ENCODE data around the gene QPRT. TPM values are rescaled to one million over a fixed set of nuclear protein-coding genes. Genes with fewer than 3 reads are reported as not detected.

Gene QPRT
- total and polyA plus RNA-seq, 2 donors (not counting 1 experiment from before 2014, with no cell fraction given) = 27.7 to 94.0 TPM

DNA sequence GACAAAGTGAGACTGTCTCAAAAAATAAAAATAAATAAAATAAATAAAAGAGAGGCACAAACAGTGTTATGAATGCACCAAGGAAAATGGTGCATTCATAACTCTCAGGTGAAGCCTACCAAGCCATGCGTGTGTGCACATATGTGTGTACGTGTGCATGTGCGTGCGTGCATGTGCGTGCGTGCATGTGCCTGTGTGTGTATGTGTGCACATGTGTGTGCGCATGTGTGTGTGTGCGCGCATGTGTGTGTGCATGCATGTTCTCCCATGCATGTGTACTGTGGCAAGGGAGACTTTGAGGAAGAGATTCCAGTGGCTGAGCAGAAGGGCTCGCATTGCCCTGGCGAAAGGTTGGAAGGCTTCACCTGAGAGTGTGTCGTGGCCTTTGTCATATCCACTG lies 11.2 kb upstream of the QPRT start:
- Histone ChIP-seq H3K4me1 (ENCODE audit: control insufficient read depth, extremely low read depth, insufficient read depth, low read length) (no peaks in the 10 kb centered on the region), H3K27me3 (ENCODE audit: control insufficient read depth, insufficient read depth, low read length) (peaks cover 2% of the 10 kb centered on the region), H3K36me3 (ENCODE audit: control insufficient read depth, insufficient read depth, low read length) (no peaks in the 10 kb centered on the region), H3K79me2 (ENCODE audit: control insufficient read depth, insufficient read depth, low read length) (no peaks in the 10 kb centered on the region), H3K9me3 (ENCODE audit: control insufficient read depth, insufficient read depth, low read depth, low read length) (no peaks in the 10 kb centered on the region), H4K20me1 (ENCODE audit: control insufficient read depth, extremely low read depth, insufficient read depth, low read length) (no peaks in the 10 kb centered on the region), H3K27ac (ENCODE audit: insufficient read depth, low read length) (no peak overlapping the region), H3K4me3 (replicated peaks in 1 of 4; ENCODE audit: control extremely low read depth in 1 of 4, insufficient read depth in 1 of 4, low read depth in 3 of 4, low read length in 4 of 4) (no peak overlapping the region), H2AFZ (ENCODE audit: low read length) (no peak overlapping the region), H3K4me2 (ENCODE audit: extremely low read depth, insufficient read depth, low read length) (no peak overlapping the region), H3K9ac (ENCODE audit: insufficient read depth, low read length) (no peak overlapping the region)
- no peak for DNase-seq (ENCODE audit: low read depth in 2 of 2)
- TF ChIP-seq EZH2 (IDR thresholded peaks at IDR 0.05; ENCODE audit: low read length, missing control alignments) = no peak
- TF ChIP-seq, protein P1, sequence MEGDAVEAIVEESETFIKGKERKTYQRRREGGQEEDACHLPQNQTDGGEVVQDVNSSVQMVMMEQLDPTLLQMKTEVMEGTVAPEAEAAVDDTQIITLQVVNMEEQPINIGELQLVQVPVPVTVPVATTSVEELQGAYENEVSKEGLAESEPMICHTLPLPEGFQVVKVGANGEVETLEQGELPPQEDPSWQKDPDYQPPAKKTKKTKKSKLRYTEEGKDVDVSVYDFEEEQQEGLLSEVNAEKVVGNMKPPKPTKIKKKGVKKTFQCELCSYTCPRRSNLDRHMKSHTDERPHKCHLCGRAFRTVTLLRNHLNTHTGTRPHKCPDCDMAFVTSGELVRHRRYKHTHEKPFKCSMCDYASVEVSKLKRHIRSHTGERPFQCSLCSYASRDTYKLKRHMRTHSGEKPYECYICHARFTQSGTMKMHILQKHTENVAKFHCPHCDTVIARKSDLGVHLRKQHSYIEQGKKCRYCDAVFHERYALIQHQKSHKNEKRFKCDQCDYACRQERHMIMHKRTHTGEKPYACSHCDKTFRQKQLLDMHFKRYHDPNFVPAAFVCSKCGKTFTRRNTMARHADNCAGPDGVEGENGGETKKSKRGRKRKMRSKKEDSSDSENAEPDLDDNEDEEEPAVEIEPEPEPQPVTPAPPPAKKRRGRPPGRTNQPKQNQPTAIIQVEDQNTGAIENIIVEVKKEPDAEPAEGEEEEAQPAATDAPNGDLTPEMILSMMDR (conservative IDR thresholded peaks at IDR 0.05 in 1 of 2, IDR thresholded peaks at IDR 0.05 in 1 of 2; ENCODE audit: low read depth in 1 of 2, low read length in 2 of 2) = no peak

DNA sequence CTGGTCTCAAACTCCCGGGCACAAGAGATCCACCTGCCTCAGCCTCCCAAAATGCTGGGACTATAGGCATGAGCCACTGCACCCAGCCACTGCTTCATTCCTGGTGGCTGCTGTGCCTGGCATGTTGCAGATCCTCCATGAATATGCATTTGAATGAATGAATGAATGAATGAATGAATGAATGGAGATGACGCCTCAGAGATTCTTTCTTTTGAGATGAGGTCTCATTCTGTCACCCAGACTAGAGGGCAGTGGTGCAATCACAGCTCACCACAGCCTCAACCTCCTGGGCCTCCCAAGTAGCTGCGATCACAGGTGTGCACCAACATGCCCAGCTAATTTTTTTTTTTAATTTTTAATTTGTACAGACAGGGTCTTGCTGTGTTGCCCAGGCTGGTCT lies 10.7 kb upstream of the QPRT start:
- no peak for DNase-seq (ENCODE audit: low read depth in 2 of 2)
- Histone ChIP-seq H4K20me1 (ENCODE audit: control insufficient read depth, extremely low read depth, insufficient read depth, low read length) (no peaks in the 10 kb centered on the region), H3K4me2 (ENCODE audit: extremely low read depth, insufficient read depth, low read length) (no peak overlapping the region), H3K36me3 (ENCODE audit: control insufficient read depth, insufficient read depth, low read length) (no peaks in the 10 kb centered on the region), H3K4me3 (replicated peaks in 1 of 4; ENCODE audit: control extremely low read depth in 1 of 4, insufficient read depth in 1 of 4, low read depth in 3 of 4, low read length in 4 of 4) (no peak overlapping the region), H3K79me2 (ENCODE audit: control insufficient read depth, insufficient read depth, low read length) (no peaks in the 10 kb centered on the region), H3K9me3 (ENCODE audit: control insufficient read depth, insufficient read depth, low read depth, low read length) (no peaks in the 10 kb centered on the region), H3K27ac (ENCODE audit: insufficient read depth, low read length) (no peak overlapping the region), H3K27me3 (ENCODE audit: control insufficient read depth, insufficient read depth, low read length) (peaks cover 2% of the 10 kb centered on the region), H3K4me1 (ENCODE audit: control insufficient read depth, extremely low read depth, insufficient read depth, low read length) (no peaks in the 10 kb centered on the region), H2AFZ (ENCODE audit: low read length) (no peak overlapping the region), H3K9ac (ENCODE audit: insufficient read depth, low read length) (no peak overlapping the region)
- no peak for TF ChIP-seq EZH2 (IDR thresholded peaks at IDR 0.05; ENCODE audit: low read length, missing control alignments)
- TF ChIP-seq, protein P1 (conservative IDR thresholded peaks at IDR 0.05 in 1 of 2, IDR thresholded peaks at IDR 0.05 in 1 of 2; ENCODE audit: low read depth in 1 of 2, low read length in 2 of 2) = no peak

DNA sequence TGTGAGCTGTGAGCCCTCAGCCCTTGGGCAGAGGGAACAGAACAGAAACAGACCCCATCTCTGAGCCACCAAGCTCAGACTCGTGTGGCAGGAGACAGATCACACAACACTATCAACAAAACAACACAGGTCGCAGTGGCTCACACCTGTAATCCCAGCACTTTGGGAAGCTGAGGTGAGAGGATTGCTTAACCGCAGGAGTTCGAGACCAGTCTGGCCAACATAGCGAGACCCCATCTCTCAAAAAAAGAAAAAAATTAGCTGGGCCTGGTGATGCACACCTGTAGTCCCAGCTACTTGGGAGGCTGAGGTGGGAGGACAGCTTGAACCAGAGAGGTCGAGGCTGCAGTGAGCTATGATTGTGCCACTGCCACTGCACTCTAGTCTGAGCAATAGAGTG lies 5.5 kb upstream of the QPRT start:
- no peak overlapping the region for H3K4me2 ChIP-seq (ENCODE audit: extremely low read depth, insufficient read depth, low read length)
- H3K4me3 ChIP-seq (replicated peaks in 1 of 4; ENCODE audit: control extremely low read depth in 1 of 4, insufficient read depth in 1 of 4, low read depth in 3 of 4, low read length in 4 of 4) = no peak overlapping the region
- no peak overlapping the region for H2AFZ ChIP-seq (ENCODE audit: low read length)
- H4K20me1 ChIP-seq (ENCODE audit: control insufficient read depth, extremely low read depth, insufficient read depth, low read length) = no peaks in the 10 kb centered on the region
- H3K36me3 ChIP-seq (ENCODE audit: control insufficient read depth, insufficient read depth, low read length) = no peaks in the 10 kb centered on the region
- H3K9ac ChIP-seq (ENCODE audit: insufficient read depth, low read length) = no peak overlapping the region
- no peak for TF ChIP-seq EZH2 (IDR thresholded peaks at IDR 0.05; ENCODE audit: low read length, missing control alignments)
- TF ChIP-seq, protein P1 (conservative IDR thresholded peaks at IDR 0.05 in 1 of 2, IDR thresholded peaks at IDR 0.05 in 1 of 2; ENCODE audit: low read depth in 1 of 2, low read length in 2 of 2) = no peak
- no peaks in the 10 kb centered on the region for H3K9me3 ChIP-seq (ENCODE audit: control insufficient read depth, insufficient read depth, low read depth, low read length)
- no peaks in the 10 kb centered on the region for H3K27me3 ChIP-seq (ENCODE audit: control insufficient read depth, insufficient read depth, low read length)
- H3K79me2 ChIP-seq (ENCODE audit: control insufficient read depth, insufficient read depth, low read length) = no peaks in the 10 kb centered on the region
- H3K27ac ChIP-seq (ENCODE audit: insufficient read depth, low read length) = no peak overlapping the region
- no peaks in the 10 kb centered on the region for H3K4me1 ChIP-seq (ENCODE audit: control insufficient read depth, extremely low read depth, insufficient read depth, low read length)
- no peak for DNase-seq (ENCODE audit: low read depth in 2 of 2)
